Stimulated activated CD4-positive, alpha-beta T cell treated with anti-CD3 and anti-CD28 coated beads, Interleukin-15, amount 100 ng/mL, for 1 hour (primary cell): ENCODE data around the gene TRAK2.
A peak's percentile ranks its signal among the peaks of the same experiment; 100 is the strongest.
"Not testable (repeated sequence)": the region's sequence is repeated elsewhere in the genome, so short reads cannot be mapped to it uniquely, and the experiment has no call there.

Experiments
- DNase-seq, 2 donors: peaks; one replicate each; pipeline ENCODE4 v3.0.0-alpha.2; 2020; ENCODE audit warnings: low read depth in 1 of 2, low spot score in 1 of 2

The TRAK2 gene, protein sequence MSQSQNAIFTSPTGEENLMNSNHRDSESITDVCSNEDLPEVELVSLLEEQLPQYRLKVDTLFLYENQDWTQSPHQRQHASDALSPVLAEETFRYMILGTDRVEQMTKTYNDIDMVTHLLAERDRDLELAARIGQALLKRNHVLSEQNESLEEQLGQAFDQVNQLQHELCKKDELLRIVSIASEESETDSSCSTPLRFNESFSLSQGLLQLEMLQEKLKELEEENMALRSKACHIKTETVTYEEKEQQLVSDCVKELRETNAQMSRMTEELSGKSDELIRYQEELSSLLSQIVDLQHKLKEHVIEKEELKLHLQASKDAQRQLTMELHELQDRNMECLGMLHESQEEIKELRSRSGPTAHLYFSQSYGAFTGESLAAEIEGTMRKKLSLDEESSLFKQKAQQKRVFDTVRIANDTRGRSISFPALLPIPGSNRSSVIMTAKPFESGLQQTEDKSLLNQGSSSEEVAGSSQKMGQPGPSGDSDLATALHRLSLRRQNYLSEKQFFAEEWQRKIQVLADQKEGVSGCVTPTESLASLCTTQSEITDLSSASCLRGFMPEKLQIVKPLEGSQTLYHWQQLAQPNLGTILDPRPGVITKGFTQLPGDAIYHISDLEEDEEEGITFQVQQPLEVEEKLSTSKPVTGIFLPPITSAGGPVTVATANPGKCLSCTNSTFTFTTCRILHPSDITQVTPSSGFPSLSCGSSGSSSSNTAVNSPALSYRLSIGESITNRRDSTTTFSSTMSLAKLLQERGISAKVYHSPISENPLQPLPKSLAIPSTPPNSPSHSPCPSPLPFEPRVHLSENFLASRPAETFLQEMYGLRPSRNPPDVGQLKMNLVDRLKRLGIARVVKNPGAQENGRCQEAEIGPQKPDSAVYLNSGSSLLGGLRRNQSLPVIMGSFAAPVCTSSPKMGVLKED

DNA sequence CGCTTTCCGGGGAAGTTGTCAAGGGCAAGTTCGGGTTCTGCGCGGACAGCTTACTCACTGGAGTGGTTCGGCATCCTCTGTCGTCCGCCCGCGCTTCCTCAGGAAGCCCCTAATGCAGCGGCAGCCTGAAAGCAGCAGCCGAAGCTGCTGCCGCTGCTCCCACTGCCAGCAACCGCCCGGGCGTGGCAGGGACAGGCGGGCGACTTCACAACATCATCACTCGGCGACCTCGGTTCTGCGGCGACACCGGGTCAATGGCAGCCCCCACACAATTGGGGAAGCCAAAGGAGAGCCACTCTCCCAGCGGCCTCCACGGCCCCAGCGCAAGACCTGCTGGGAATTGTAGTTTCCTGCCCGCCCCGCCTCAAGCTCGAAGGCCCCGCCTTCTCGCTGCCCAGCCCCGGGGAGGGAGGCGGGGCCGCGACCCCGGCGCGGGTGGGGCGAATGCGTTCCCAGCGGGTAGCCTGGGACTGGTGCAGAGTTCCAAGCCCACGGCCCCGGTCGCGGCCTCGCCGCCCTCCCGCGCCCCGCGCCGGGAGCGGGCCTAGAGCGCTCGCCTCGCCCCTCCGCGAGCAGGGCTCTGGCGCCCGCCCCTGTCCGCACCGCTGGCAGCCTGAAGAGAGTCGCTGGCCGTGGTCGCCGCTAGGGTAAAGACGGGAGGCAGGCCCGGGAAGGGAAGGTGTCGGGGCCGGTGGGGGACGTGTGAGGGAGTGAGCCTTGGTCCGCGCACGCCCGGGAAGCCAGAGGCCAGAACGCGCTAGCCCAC is at the start of gene TRAK2, which contains the start of gene STRADB:
TSS of gene TRAK2 (minus strand) at position 167 of the 766 bp plus-strand sequence. CDS start 30,951 bp downstream, outside the sequence.
TSS of gene STRADB (plus strand) at position 449 of the 766 bp plus-strand sequence. CDS start 3,101 bp downstream, outside the sequence.
- peak; percentile 87 to 90 for DNase-seq

DNA sequence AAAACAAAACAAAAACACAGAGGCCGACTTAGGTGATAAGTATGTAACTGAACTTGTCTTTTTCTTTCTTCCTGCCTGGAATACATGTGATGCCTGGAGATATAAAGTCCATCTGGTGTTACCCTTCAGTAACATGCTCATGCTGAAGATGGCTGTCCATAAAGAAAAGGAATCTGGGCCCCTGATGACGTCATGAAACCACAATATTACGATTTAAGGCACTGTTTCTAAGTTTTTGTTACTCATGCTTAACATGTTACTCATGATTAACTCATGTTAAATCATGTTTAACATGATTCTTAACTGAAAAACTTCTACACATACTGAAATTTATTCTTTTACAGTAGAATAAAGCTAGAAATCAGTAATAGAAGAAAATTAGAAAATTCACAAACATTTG is 49.3 kb upstream of the TRAK2 start:
- DNase-seq, result no peak

DNA sequence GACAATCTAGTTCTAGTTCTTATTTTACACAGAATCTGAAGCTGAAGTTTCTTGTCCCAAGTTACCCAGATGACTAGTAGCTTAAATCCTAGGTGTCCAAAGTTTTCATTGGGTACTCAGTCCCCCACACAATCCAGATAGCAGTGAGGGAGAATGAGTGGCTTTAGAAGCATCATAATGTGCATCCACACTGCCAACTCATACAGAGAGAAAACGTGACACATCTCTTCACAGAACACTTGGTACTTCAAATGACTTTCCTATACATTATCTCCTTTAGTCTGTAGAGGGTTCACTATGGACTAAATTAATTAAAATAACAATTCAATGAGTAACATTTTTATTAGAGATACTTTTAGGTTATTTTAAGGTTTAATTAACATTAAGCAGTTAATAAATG is 45.5 kb upstream of the TRAK2 start:
- DNase-seq, result no peak

DNA sequence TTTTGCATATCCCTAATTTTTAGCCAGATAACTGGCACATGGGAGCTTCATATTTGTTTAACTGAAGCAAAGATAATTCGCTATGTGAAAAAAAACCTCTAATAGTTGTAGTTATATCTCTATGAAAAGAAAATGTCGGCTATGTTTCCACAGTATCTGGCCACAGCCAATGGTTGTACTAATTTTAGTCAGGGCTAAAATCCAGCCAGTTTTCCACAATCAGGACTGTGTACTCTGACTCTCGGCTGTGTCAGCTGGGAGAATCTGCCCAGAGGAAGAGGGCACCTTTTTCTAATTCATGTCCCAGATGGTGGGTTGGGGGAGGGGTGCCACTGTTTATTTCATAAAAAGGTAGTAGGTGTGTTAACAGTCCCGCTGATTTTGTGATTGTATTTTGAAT is 39.0 kb upstream of the TRAK2 start:
- DNase-seq, result no peak

DNA sequence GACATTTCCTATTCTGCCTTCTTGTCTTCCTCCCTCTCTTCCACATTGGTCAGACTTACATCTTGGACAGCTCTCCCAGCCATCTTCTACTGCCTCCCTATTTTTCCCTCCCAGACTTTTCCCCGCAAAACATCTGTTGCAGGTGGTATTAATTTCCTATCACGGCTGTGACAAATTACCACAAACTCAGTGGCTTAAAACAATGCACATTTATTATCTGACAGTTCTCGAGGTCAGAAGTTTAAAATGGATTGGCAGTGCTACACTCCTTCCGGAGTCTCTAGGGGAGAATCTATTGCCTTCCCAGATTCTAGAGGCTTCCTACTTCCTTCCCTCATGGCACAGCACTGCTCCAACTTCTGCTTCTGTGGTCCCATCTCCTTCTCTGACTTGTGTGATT is 33.5 kb upstream of the TRAK2 start:
- DNase-seq, result no peak

DNA sequence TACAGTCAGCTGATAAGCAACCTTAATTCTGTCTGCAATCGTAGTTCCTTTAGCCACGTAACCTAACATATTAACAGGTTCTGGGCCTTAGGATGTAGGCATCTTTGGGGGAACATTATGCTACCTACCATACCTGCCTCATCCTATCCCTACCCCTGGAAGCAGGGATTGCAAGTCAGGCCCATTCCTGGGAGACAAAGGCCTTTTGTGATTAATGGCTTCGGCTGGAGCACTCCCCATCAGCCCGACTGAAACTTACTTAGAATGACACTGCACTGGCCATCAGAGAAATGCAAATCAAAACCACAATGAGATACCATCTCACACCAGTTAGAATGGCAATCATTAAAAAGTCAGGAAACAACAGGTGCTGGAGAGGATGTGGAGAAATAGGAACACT is 32.5 kb upstream of the TRAK2 start:
- DNase-seq, result not testable (repeated sequence)

DNA sequence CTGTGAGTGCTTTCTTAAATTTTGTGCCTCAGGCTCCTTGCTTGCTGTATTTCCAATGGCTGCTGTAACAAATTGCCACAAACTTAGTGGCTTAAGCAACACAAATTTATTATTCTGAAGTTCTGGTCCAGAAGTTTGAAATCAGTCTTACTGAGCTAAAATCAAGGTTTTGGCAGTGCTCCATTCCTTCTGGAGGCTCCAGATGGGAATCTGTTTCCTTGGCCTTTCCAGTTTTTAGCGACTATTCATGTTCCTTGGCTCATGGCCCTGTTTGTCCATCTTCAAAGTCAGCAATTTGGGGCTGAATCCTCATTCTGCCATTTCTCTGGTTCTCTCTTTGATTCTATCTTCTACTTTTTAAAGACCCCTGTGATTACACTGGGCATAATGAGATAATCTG is 32.1 kb upstream of the TRAK2 start:
- DNase-seq, result no peak

DNA sequence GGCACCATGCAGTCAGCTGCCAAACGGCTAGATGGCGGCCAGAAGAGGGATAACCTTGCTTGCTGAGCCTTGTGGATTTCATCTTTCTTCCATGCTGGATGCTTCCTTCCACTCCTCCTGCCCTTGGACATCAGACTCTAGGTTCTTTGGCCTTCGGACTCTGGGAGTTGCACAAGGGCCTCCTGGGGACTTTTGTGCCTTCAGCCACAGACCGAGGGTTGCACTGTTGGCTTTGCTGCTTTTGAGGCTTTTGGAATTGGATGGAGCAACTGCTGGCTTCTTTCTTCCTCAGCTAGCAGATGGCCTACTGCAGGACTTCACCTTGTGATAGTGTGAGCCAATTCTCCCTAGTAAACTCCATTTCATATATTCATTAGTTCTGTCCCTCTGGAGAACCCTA is 31.3 kb upstream of the TRAK2 start:
- DNase-seq, result no peak

DNA sequence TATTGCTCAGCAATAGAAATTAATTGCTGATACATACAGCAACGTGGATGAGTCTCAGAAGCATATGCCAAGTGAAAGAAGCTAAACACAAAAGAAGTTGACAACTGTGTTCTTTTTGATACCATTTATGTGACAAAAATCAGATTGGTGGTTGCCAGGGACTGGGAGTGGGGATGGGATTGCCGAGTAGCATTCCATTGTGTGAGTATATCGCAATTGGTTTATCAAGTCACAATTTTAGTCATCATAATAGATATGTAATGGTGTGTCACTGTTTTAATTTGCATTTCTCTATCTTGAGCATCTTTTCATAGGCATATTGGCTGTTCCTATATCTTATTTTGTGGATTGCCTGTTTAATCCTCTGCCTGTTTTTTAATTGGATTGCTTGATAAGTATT is 21.2 kb upstream of the TRAK2 start:
- no peak for DNase-seq

DNA sequence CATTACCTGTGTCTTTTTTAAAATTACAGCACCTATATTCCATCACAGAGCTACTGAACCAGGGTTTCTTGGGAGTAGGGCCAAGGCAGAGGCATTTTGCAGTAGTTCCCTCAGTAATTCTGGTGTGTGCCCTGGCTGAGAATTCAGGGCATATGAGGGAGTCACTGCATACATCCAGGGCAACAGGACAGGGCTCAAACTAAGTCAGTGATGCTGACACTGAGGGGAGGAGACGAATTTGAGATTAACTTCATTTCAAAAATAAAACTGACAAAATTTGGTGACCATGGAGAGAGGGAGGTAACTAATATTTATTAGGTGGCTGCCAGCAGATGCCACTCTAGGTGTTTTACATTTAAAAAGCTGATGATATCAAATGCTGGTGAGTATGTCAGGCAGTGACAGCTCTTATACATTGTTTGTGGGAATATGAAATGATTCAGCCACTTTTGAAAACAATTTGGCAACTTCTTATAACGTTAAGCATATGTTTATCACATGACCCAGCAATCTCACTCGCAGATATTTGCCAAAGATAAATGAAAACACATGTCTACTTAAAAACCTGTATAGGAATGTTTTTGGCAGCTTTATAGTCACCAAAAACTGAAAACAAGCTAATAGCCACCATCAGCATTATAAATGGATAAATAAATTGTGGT is 20.6 kb upstream of the TRAK2 start:
- DNase-seq, result no peak

DNA sequence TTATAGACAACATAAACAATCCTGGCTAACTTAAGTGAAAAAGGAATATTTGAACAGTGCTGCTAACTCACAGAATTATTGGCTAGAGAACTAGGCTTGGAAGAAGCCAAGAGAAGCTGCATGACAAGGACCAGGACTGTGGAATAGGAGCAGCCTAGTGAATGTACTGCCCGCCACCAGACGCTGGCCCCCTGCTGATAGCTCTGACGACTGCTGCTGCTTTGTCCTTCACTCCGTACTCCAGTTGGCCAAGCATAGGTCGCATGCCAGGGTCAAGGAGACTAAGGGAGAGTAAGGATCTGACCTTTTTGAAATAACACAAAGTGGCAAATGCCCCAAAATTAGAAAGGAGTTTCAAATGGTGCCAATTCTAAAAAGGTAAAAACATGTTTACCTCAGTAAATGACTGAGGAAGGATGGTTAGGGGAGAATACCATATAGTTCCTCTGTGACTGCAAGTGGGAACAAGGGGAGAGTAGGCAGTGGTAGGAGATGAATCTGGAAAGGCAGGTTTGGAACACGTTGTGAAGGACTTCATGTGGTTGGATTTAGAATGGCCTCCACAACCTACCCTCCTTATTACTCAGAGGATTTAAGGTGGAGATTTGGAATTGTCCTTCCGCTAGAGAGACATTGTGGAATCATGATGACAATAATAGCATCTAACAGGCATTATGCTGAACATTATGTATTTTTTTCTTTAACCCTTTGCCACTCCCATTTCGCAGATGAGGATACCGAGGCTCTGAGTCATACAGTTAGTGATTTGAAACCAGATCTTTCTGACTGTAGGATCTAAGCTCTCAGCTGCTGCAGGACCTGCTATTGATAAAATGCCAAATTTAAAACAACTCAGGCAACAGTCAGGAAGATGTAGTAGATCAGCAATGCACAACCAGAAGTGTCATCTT is 19.8 kb upstream of the TRAK2 start:
- DNase-seq, result no peak

DNA sequence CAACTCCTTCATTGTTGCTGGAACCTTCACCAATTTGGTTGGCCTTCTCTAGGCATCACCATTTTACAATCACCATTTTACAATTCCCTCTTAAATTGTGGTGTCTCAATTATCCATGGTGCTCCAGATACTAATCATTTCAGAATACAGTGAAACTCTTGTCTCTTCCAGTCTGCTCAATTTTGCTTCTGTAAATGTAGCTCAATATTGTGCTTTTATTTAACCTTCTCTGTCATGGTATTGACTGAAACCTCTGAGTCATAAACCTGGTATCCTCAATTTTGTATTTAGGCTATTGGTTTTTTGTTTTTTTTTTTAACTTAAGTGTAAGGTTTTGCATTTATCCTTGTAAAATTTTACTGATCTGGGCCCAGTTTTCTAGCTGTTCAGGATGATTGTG is 16.4 kb upstream of the TRAK2 start:
- DNase-seq, result no peak

DNA sequence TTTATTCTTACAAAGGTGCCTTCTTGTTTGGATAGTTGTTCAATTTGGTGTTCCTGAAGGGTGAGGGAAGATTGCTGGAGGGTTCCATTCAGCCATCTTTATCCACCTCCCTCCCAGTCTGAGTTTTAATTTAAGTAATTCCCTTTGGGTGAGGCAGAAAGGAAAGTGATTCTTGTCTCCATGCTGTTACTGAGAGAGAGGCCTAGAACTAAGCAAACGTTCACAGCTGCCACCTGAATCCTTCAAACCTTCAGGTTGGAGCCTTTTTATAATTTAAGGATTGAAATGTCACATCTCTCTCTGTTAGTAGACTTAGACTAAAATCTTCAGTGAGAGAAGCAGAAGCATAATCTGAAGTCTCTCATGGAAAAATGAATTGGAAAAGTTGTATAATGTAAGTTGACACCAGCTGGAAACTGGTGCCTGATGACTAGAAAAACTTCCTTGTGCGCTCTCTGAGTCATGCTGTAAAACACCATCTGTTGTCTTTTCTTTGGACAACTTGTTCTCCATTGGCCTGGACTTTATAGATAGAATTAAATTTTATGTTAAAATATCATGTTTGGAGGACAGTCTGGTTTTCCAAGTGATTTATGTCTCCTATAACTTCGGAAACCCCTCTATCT is 14.9 kb upstream of the TRAK2 start:
- DNase-seq, result no peak

DNA sequence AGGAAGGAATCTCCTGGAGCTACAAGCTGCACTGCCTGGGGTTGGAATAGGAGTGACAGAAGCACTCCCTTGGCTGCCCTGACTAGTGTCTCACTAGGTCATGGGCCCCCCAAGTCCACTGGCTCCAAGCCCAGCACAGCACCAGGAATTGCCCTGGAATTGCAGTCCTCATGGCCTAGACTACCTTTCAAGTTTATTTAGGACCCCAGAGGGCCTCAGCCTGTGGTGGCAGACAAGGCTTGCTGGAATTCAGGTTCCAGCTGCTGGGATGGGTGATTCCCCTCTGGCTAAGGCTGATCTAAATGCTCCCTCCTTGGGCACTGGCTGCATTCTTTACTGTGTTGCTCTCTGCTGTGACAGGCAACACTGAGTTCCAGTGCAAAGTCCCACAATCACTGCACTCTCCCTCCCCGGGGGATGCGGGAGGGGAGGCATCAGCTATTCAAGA is 14.3 kb upstream of the TRAK2 start:
- no peak for DNase-seq

DNA sequence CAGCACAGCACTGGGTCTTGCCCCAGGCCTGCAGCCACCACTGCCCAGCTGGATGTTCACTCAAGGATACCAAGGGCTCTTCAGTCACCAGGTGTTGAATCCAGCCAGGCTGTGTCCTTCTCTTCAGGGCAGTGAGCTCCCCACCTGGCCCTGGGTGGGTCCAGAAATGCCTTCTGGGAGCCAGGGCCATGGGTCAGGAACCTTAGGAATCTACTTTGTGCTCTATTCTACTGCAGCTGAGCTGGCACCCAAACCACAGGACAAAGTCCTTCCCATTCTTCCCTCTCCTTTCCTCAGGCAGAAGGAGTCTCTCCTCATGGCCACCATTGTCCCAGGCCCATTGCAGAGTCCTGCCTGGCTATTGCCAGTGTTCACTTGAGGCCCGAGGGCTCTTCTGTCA is 13.3 kb upstream of the TRAK2 start:
- DNase-seq, result no peak

DNA sequence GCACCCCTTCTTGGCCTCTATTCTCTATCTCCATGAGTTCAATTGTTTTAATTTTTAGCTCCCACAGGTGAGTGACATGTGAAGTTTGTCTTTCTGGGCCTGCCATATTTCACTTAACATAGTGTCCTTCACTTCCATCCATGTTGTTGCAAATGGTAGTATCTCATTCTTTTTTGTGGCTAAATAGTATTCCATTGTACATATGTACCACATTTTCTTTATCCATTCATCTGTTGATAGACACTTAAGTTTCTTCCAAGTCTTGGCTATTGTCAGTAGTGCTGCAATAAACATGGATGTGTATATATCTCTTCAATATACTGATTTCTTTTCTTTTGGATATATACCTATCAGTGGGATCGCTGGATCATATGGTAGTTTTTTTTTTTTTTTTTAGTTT is 9.3 kb upstream of the TRAK2 start:
- no peak for DNase-seq

DNA sequence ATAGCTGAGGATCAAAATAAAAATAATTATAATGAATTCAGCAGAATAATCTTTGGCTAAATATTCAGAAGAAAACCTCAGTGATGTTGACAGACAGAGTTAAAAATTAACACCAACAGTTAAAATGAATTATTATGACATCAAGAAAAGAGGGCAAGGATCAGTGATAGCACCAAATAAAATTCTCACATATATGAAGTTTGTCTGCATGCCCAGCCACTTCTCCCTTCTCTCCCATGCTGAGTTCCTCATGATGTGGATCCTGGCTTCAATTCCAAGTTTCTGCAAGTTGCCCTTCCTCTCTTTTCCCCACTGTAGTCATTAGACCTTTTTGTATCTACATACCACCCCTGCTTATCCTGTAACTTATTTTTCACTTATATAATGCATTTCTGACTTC is 7.1 kb upstream of the TRAK2 start:
- no peak for DNase-seq

DNA sequence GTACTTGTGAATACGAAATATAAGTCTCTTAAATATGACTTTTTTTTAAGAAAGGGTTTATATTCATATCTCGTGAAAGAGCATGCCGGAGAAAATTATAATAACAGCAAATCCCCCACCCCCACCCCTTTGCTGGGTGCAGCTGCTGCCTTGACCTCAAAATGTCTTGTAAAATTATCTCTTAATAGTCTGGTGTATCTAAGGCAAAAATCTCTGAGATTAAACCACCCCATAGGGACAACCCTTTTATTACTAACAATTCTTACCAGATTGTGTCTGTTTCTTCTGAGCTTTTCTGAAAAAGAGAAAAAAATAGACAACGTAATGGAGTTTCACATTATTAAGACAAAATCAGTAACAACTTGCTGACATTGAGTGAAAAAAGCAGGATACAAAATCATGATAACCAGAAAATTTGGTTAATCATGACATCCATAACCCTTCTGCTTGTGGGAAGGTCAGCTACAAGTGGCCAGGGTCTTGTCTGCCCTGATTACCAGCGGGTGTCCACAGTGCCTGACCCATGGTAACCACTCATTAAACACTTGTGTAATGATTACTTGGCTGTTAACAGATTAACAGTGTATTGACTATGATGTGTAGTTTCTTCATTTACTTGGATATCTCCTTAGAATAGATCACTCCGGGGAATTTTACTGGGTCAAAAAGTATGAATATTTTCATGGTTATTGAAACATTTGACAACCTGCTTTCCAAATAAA is 1.8 kb upstream of the TRAK2 start:
- no peak for DNase-seq
